HepG2 (cell line): ENCODE results near the gene ANKRD60. TPM values are rescaled to one million over a fixed set of nuclear protein-coding genes. Genes with fewer than 3 reads are reported as not detected.

Experiments used
- AGO2 ChIP-seq: fragments of 200-400 bp; formaldehyde crosslinking; optimal IDR thresholded peaks from 2 replicates; pipeline ENCODE3; 2017; ENCODE audit warnings: mild to moderate bottlenecking, low read depth, low read length, moderate library complexity
- EEA1 ChIP-seq: sonication (generic); formaldehyde crosslinking; IDR thresholded peaks from 2 replicates; pipeline ENCODE4 v1.5.1; 2020; ENCODE audit warnings: mild to moderate bottlenecking, missing genetic modification reagents, borderline replicate concordance
- EED ChIP-seq: sonication (generic); formaldehyde crosslinking; IDR thresholded peaks from 2 replicates; pipeline ENCODE4 v1.5.0; 2020; ENCODE audit warnings: mild to moderate bottlenecking, missing genetic modification reagents
- ESRRA ChIP-seq: sonication (generic); formaldehyde crosslinking; IDR thresholded peaks from 2 replicates; pipeline ENCODE4 v1.5.1; 2020; ENCODE audit warnings: mild to moderate bottlenecking, low read depth, missing genetic modification reagents
- GMEB2 ChIP-seq: IDR thresholded peaks from 2 replicates; pipeline ENCODE4 v1.6.1; 2016; ENCODE audit warnings: missing biosample characterization, missing genetic modification reagents, low read depth
- HBP1 ChIP-seq: IDR thresholded peaks from 2 replicates; pipeline ENCODE4 v1.6.1; 2016; ENCODE audit warnings: low read depth, control low read depth
- HOXA3 ChIP-seq: sonication (generic); formaldehyde crosslinking; IDR thresholded peaks from 2 replicates; pipeline ENCODE4 v1.5.0; 2020; ENCODE audit warnings: missing genetic modification reagents
- KDM2A ChIP-seq: sonication (generic); formaldehyde crosslinking; IDR thresholded peaks from 2 replicates; pipeline ENCODE4 v1.4.0; 2020; ENCODE audit warnings: low read depth, missing genetic modification reagents, borderline replicate concordance
- KLF16 ChIP-seq, 2 experiments: sonication (generic) in 1 of 2; formaldehyde crosslinking in 1 of 2; IDR thresholded peaks; 2 replicates each; pipeline versions ENCODE4 v1.6.1 to v1.8.0; 2016 to 2023; ENCODE audit warnings: missing genetic modification reagents in 2 of 2, missing compliant biosample characterization in 1 of 2
- MXD3 ChIP-seq: IDR thresholded peaks from 2 replicates; pipeline ENCODE4 v1.6.1; 2016; ENCODE audit warnings: mild to moderate bottlenecking, missing biosample characterization, missing genetic modification reagents
- PHF21A ChIP-seq: sonication (generic); formaldehyde crosslinking; IDR thresholded peaks from 2 replicates; pipeline ENCODE4 v1.5.0; 2020; ENCODE audit warnings: mild to moderate bottlenecking, missing genetic modification reagents
- REL ChIP-seq: sonication (generic); formaldehyde crosslinking; conservative IDR thresholded peaks from 2 replicates; pipeline ENCODE4 v1.8.0; 2022; ENCODE audit warnings: mild to moderate bottlenecking, missing genetic modification reagents, moderate library complexity
- TRIM24 ChIP-seq: sonication (generic); formaldehyde crosslinking; IDR thresholded peaks from 2 replicates; pipeline ENCODE4 v1.8.0; 2022; ENCODE audit warnings: mild to moderate bottlenecking, missing genetic modification reagents
- ZBTB1 ChIP-seq: sonication (generic); formaldehyde crosslinking; IDR thresholded peaks from 2 replicates; pipeline ENCODE4 v1.4.0; 2020; ENCODE audit warnings: missing genetic modification reagents, borderline replicate concordance
- ZBTB20 ChIP-seq: sonication (generic); formaldehyde crosslinking; IDR thresholded peaks from 2 replicates; pipeline ENCODE4 v1.8.1; 2023; ENCODE audit warnings: missing genetic modification reagents, low read depth, mild to moderate bottlenecking, borderline replicate concordance
- ZNF205 ChIP-seq: IDR thresholded peaks from 2 replicates; pipeline ENCODE4 v1.6.1; 2018; ENCODE audit warnings: missing biosample characterization, missing genetic modification reagents
- ZNF253 ChIP-seq: sonication (generic); formaldehyde crosslinking; IDR thresholded peaks from 2 replicates; pipeline ENCODE4 v1.8.0; 2022; ENCODE audit warnings: mild to moderate bottlenecking, missing genetic modification reagents, borderline replicate concordance
- ZNF3 ChIP-seq: IDR thresholded peaks from 2 replicates; pipeline ENCODE4 v1.7.0; 2017; ENCODE audit warnings: inconsistent platforms
- ZNF646 ChIP-seq: sonication (generic); formaldehyde crosslinking; IDR thresholded peaks from 2 replicates; pipeline ENCODE4 v1.9.0; 2021; ENCODE audit warnings: mild to moderate bottlenecking, missing genetic modification reagents
- ZNF720 ChIP-seq: sonication (generic); formaldehyde crosslinking; IDR thresholded peaks from 2 replicates; pipeline ENCODE4 v1.4.0; 2020; ENCODE audit warnings: missing genetic modification reagents
- polyA plus RNA-seq, 8 experiments: library from polyadenylated mRNA; depleted of rRNA in 3 of 8; stranded (reverse) in 7 of 8; unstranded in 1 of 8; fragments of >200 nt; fragmentation: Illumina TruSeq in 4 of 8; extraction: Trizol in 4 of 8; gene quantifications; 2 replicates each; pipeline versions ENCODE4 v1.2.1 to v1.2.3, GENCODE V29; 2011 to 2016; ENCODE audit warnings: low read depth in 4 of 8, missing spikeins in 1 of 8, mixed read lengths in 1 of 8; ENCODE audit not compliant: insufficient read depth in 1 of 8
- total RNA-seq, 5 experiments: library from RNA; depleted of rRNA; stranded (reverse); fragments of >200 nt; fragmentation: Illumina TruSeq; extraction: Trizol; gene quantifications; 2 replicates each; pipeline ENCODE4 v1.2.3, GENCODE V29; 2016; ENCODE audit warnings: low read depth in 1 of 5

The ANKRD60 gene
- total and polyA plus RNA-seq, 2 of the 13 experiments (the other 11 are each of a cell fraction or from before 2014, with no cell fraction given), result not detected

GRCh38 chr20:58179432-58180099 is 48.9 kb downstream of the ANKRD60 start (continued):
- TF ChIP-seq EEA1 (CRISPR knock-in tag) (peak; percentile 42; the same call in 1 of the 2 replicates), REL (CRISPR knock-in tag) (no peak), ZNF253 (CRISPR knock-in tag) (peak; percentile 58; the same call in 1 of the 2 replicates), HOXA3 (CRISPR knock-in tag) (peak; percentile 60), TRIM24 (CRISPR knock-in tag) (no peak), ESRRA (CRISPR knock-in tag) (no peak), KDM2A (peak; percentile 75; the same call in 1 of the 2 replicates), PHF21A (CRISPR knock-in tag) (no peak), ZBTB1 (CRISPR knock-in tag) (no peak), ZNF205 (CRISPR knock-in tag) (0 out of 2 replicates have a peak, but pooled peaks have one; percentile 44), EED (CRISPR knock-in tag) (peak; percentile 84; the same call in 1 of the 2 replicates), GMEB2 (no peak), ZNF720 (CRISPR knock-in tag) (no peak), MXD3 (CRISPR knock-in tag) (peak; percentile 79; the same call in 1 of the 2 replicates), AGO2 (no peak), ZNF3 (CRISPR knock-in tag) (no peak), HBP1 (CRISPR knock-in tag) (peak; percentile 31; the same call in 1 of the 2 replicates), ZBTB20 (no peak), ZNF646 (CRISPR knock-in tag) (no peak), KLF16 (CRISPR knock-in tag; IDR thresholded peaks at IDR 0.05) (0 out of 4 replicates have a peak, but pooled peaks of 1 of the 2 experiments have one; percentile 31)
